HEK293 (cell line): ENCODE measurements around the gene GABRB2.

Experiments used
- CTCF ChIA-PET: fragments of 350-600 bp; formaldehyde crosslinking; extraction: SDS; loops from one replicate; lab custom pipeline; 2021; ENCODE audit warnings: antibody characterized with exemption; lab: Yijun Ruan, JAX
- POLR2A ChIA-PET: fragments of 300-600 bp; formaldehyde crosslinking; extraction: SDS; loops from one replicate; lab custom pipeline; 2020; ENCODE audit warnings: antibody characterized with exemption, inconsistent platforms; lab: Yijun Ruan, JAX
- H3K27ac ChIP-seq: fragments of 200-500 bp; sonication (Bioruptor generic); 2 replicates; pipeline ENCODE4 v1.5.1; 2014; ENCODE audit warnings: low read depth, low read length, control low read depth, inconsistent platforms; ENCODE audit errors: extremely low read depth
- H3K36me3 ChIP-seq, 2 experiments: fragments of 200-500 bp in 1 of 2; sonication (Bioruptor generic) in 1 of 2; 1 replicate in 1 of 2; 2 replicates in 1 of 2; pipeline ENCODE4 v1.5.1; 2014 to 2017; ENCODE audit warnings: inconsistent platforms in 2 of 2, low read length in 2 of 2; ENCODE audit not compliant: control insufficient read depth in 2 of 2, insufficient read depth in 1 of 2
- H3K4me1 ChIP-seq: fragments of 200-500 bp; sonication (Bioruptor generic); 2 replicates; pipeline ENCODE4 v1.5.1; 2014; ENCODE audit warnings: mild to moderate bottlenecking, low read length, inconsistent platforms; ENCODE audit not compliant: control insufficient read depth, insufficient read depth
- H3K4me3 ChIP-seq: 2 replicates; pipeline ENCODE4 v1.5.1; 2011; ENCODE audit warnings: low read depth, mild to moderate bottlenecking, control low read depth, low read length, moderate library complexity
- H3K9me3 ChIP-seq: fragments of 200-500 bp; sonication (Bioruptor generic); 2 replicates; pipeline ENCODE4 v1.5.1; 2014; ENCODE audit warnings: low read depth, low read length, inconsistent platforms; ENCODE audit not compliant: control insufficient read depth, insufficient read depth
- GFI1B ChIP-seq: fragments of 450-650 bp; formaldehyde crosslinking; IDR thresholded peaks from 2 replicates; pipeline ENCODE4 v1.5.1; 2016; ENCODE audit warnings: missing biosample characterization, missing genetic modification characterization
- PRDM1 ChIP-seq: fragments of 450-650 bp; formaldehyde crosslinking; IDR thresholded peaks from 2 replicates; pipeline ENCODE4; 2016; ENCODE audit warnings: missing biosample characterization, missing genetic modification characterization
- SP7 ChIP-seq: fragments of 450-650 bp; formaldehyde crosslinking; IDR thresholded peaks from 2 replicates; pipeline ENCODE4 v1.5.1; 2016; ENCODE audit warnings: missing biosample characterization, missing genetic modification characterization
- TCF7L2 ChIP-seq: IDR thresholded peaks from 2 replicates; pipeline ENCODE4 v1.6.1; 2011; ENCODE audit warnings: low read depth, mild to moderate bottlenecking, inconsistent platforms, low read length, moderate library complexity, borderline replicate concordance
- ZBTB21 ChIP-seq: fragments of 450-650 bp; formaldehyde crosslinking; IDR thresholded peaks from 2 replicates; pipeline ENCODE4 v1.5.1; 2017; ENCODE audit warnings: missing biosample characterization, missing genetic modification characterization
- ZFP69B ChIP-seq: fragments of 450-650 bp; formaldehyde crosslinking; IDR thresholded peaks from 2 replicates; pipeline ENCODE4 v1.5.1; 2016; ENCODE audit warnings: missing biosample characterization, missing genetic modification characterization
- ZNF2 ChIP-seq: fragments of 450-650 bp; formaldehyde crosslinking; IDR thresholded peaks from 2 replicates; pipeline ENCODE4 v1.5.1; 2016; ENCODE audit warnings: missing biosample characterization, missing genetic modification characterization
- ZNF211 ChIP-seq: fragments of 450-650 bp; formaldehyde crosslinking; IDR thresholded peaks from 2 replicates; pipeline ENCODE4 v1.5.1; 2016; ENCODE audit warnings: low read depth, missing biosample characterization, missing genetic modification characterization
- ZNF221 ChIP-seq: fragments of 450-650 bp; formaldehyde crosslinking; IDR thresholded peaks from 2 replicates; pipeline ENCODE4 v1.5.1; 2017; ENCODE audit warnings: missing biosample characterization, missing genetic modification characterization, borderline replicate concordance
- ZNF239 ChIP-seq: fragments of 450-650 bp; formaldehyde crosslinking; IDR thresholded peaks from 2 replicates; pipeline ENCODE4 v1.5.1; 2016; ENCODE audit warnings: missing biosample characterization, missing genetic modification characterization
- ZNF311 ChIP-seq: fragments of 450-650 bp; formaldehyde crosslinking; IDR thresholded peaks from 2 replicates; pipeline ENCODE4 v1.5.1; 2017; ENCODE audit warnings: missing biosample characterization, missing genetic modification characterization, borderline replicate concordance
- ZNF335 ChIP-seq: fragments of 450-650 bp; formaldehyde crosslinking; conservative IDR thresholded peaks from 2 replicates; pipeline ENCODE4 v1.5.1; 2016; ENCODE audit warnings: missing biosample characterization, missing genetic modification characterization
- ZNF362 ChIP-seq: fragments of 450-650 bp; formaldehyde crosslinking; IDR thresholded peaks from 2 replicates; pipeline ENCODE4 v1.5.1; 2016; ENCODE audit warnings: missing biosample characterization, missing genetic modification characterization
- ZNF529 ChIP-seq: fragments of 450-650 bp; formaldehyde crosslinking; IDR thresholded peaks from 2 replicates; pipeline ENCODE4 v1.5.1; 2017; ENCODE audit warnings: missing genetic modification characterization, missing biosample characterization; ENCODE audit not compliant: insufficient replicate concordance
- ZNF692 ChIP-seq: fragments of 450-650 bp; formaldehyde crosslinking; IDR thresholded peaks from 2 replicates; pipeline ENCODE4 v1.5.1; 2016; ENCODE audit warnings: missing biosample characterization, missing genetic modification characterization
- ZNF76 ChIP-seq: fragments of 450-650 bp; formaldehyde crosslinking; IDR thresholded peaks from 2 replicates; pipeline ENCODE4; 2016; ENCODE audit warnings: low read depth, missing biosample characterization, missing genetic modification characterization, borderline replicate concordance
- ZSCAN30 ChIP-seq: fragments of 450-650 bp; IDR thresholded peaks from 2 replicates; pipeline ENCODE4 v1.5.1; 2018; ENCODE audit warnings: missing biosample characterization, mild to moderate bottlenecking, missing genetic modification characterization, moderate library complexity
- TF ChIP-seq, protein P1 (sequence below): fragments of 450-650 bp; formaldehyde crosslinking; IDR thresholded peaks from 2 replicates; pipeline ENCODE4 v1.5.1; 2017; ENCODE audit warnings: missing biosample characterization, missing genetic modification characterization
- TF ChIP-seq, protein P2 (sequence below): fragments of 450-650 bp; formaldehyde crosslinking; IDR thresholded peaks from 2 replicates; pipeline ENCODE4 v1.5.1; 2016; ENCODE audit warnings: missing biosample characterization, missing genetic modification characterization
- TF ChIP-seq, protein P3 (sequence below): fragments of 450-650 bp; formaldehyde crosslinking; conservative IDR thresholded peaks from 2 replicates; pipeline ENCODE4 v1.5.1; 2016; ENCODE audit warnings: low read depth, missing biosample characterization, missing genetic modification characterization

GABRB2 gene

GRCh38 chr5:161546470-161547301, at the start of gene GABRB2:
TSS of gene GABRB2 (minus strand) at chr5:161546725. CDS start at chr5:161546643, 82 bp downstream.
- Histone ChIP-seq H3K27ac (no peak within 1 kb of the TSS), H3K36me3 (no peaks in the 10 kb centered on the region), H3K4me3 (peak within 1 kb of the TSS; percentile 29), H3K9me3 (no peaks in the 10 kb centered on the region), H3K4me1 (no peaks in the 10 kb centered on the region)
- no peak for TF ChIP-seq GFI1B (tag by site-specific recombination)
- 0 out of 2 replicates have a peak, but pooled peaks have one; percentile 4 for TF ChIP-seq PRDM1 (tag by site-specific recombination)
- 0 out of 2 replicates have a peak, but pooled peaks have one; percentile 24 for TF ChIP-seq ZBTB21 (tag by site-specific recombination)
- TF ChIP-seq ZNF211 (tag by site-specific recombination): no peak
- TF ChIP-seq ZFP69B: peak; percentile 70
- no peak for TF ChIP-seq ZNF239 (tag by site-specific recombination)
- no peak for TF ChIP-seq SP7 (tag by site-specific recombination)
- TF ChIP-seq, protein P1, sequence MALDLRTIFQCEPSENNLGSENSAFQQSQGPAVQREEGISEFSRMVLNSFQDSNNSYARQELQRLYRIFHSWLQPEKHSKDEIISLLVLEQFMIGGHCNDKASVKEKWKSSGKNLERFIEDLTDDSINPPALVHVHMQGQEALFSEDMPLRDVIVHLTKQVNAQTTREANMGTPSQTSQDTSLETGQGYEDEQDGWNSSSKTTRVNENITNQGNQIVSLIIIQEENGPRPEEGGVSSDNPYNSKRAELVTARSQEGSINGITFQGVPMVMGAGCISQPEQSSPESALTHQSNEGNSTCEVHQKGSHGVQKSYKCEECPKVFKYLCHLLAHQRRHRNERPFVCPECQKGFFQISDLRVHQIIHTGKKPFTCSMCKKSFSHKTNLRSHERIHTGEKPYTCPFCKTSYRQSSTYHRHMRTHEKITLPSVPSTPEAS: 0 out of 2 replicates have a peak, but pooled peaks have one; percentile 31
- peak; percentile 68 for TF ChIP-seq ZNF692 (tag by site-specific recombination)
- no peak for TF ChIP-seq ZSCAN30 (tag by site-specific recombination)
- TF ChIP-seq ZNF335 (tag by site-specific recombination): peak; percentile 85
- TF ChIP-seq ZNF529 (tag by site-specific recombination): no peak
- TF ChIP-seq ZNF221 (tag by site-specific recombination): no peak
- TF ChIP-seq ZNF362: peak; percentile 69; the same call in 1 of the 2 replicates
- TF ChIP-seq TCF7L2: peak; percentile 97
- POLR2A ChIA-PET: interaction anchor here (0.6 kb wide), 1 partner anchor 771 kb away, joined by 4 read pairs; no protein-coding TSS in a partner anchor
- CTCF ChIA-PET: interaction anchor here (0.6 kb wide), 1 partner anchor 115 kb away, joined by 4 read pairs; no protein-coding TSS in a partner anchor

- Histone ChIP-seq H3K4me1 (no peaks in the 10 kb centered on the region), H3K9me3 (no peaks in the 10 kb centered on the region), H3K4me3 (no peak overlapping the region), H3K36me3 (no peaks in the 10 kb centered on the region), H3K27ac (no peak overlapping the region)
- TF ChIP-seq ZNF76 (no peak), ZNF2 (tag by site-specific recombination) (no peak), ZNF311 (tag by site-specific recombination) (no peak)
- TF ChIP-seq, protein P2, sequence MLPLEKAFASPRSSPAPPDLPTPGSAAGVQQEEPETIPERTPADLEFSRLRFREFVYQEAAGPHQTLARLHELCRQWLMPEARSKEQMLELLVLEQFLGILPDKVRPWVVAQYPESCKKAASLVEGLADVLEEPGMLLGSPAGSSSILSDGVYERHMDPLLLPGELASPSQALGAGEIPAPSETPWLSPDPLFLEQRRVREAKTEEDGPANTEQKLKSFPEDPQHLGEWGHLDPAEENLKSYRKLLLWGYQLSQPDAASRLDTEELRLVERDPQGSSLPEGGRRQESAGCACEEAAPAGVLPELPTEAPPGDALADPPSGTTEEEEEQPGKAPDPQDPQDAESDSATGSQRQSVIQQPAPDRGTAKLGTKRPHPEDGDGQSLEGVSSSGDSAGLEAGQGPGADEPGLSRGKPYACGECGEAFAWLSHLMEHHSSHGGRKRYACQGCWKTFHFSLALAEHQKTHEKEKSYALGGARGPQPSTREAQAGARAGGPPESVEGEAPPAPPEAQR (tag by site-specific recombination): no peak
- TF ChIP-seq, protein P3, sequence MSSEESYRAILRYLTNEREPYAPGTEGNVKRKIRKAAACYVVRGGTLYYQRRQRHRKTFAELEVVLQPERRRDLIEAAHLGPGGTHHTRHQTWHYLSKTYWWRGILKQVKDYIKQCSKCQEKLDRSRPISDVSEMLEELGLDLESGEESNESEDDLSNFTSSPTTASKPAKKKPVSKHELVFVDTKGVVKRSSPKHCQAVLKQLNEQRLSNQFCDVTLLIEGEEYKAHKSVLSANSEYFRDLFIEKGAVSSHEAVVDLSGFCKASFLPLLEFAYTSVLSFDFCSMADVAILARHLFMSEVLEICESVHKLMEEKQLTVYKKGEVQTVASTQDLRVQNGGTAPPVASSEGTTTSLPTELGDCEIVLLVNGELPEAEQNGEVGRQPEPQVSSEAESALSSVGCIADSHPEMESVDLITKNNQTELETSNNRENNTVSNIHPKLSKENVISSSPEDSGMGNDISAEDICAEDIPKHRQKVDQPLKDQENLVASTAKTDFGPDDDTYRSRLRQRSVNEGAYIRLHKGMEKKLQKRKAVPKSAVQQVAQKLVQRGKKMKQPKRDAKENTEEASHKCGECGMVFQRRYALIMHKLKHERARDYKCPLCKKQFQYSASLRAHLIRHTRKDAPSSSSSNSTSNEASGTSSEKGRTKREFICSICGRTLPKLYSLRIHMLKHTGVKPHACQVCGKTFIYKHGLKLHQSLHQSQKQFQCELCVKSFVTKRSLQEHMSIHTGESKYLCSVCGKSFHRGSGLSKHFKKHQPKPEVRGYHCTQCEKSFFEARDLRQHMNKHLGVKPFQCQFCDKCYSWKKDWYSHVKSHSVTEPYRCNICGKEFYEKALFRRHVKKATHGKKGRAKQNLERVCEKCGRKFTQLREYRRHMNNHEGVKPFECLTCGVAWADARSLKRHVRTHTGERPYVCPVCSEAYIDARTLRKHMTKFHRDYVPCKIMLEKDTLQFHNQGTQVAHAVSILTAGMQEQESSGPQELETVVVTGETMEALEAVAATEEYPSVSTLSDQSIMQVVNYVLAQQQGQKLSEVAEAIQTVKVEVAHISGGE: no peak
- POLR2A ChIA-PET: no interaction called here
- CTCF ChIA-PET: no interaction called here
Observed at GRCh38 chr5:161585798-161586197, 39.3 kb upstream of the GABRB2 start.
